SK-N-SH (cell line): Measurements from ENCODE around the gene ZBED1. TPM values are rescaled to one million over a fixed set of nuclear protein-coding genes. Genes with fewer than 3 reads are reported as not detected.

ENCODE experiments used
- CTCF ChIA-PET: fragments of 300-600, 350-600 bp; formaldehyde crosslinking; extraction: SDS; loops from one replicate; lab custom pipeline; 2021; lab: Yijun Ruan, JAX
- POLR2A ChIA-PET: fragments of 350-600 bp; sonication (Branson Sonifier 250); formaldehyde crosslinking; extraction: SDS; loops from one replicate; lab custom pipeline; 2020; ENCODE audit warnings: antibody characterized with exemption, inconsistent platforms; lab: Yijun Ruan, JAX
- DNase-seq: peaks from one replicate; pipeline ENCODE4 v3.0.0; 2012
- H2AFZ ChIP-seq: fragments of 200-600 bp; sonication (generic); 2 replicates; pipeline ENCODE4 v1.8.1; 2016; ENCODE audit warnings: antibody characterized with exemption, mild to moderate bottlenecking, low read depth
- H3F3A ChIP-seq: fragments of 200-600 bp; sonication (generic); replicated peaks from 2 replicates; pipeline ENCODE3; 2016; ENCODE audit warnings: antibody characterized with exemption, mild to moderate bottlenecking; ENCODE audit not compliant: insufficient read depth
- H3K27ac ChIP-seq, 2 experiments: fragments of 200-500 bp in 1 of 2; fragments of 200-600 bp in 1 of 2; sonication (Bioruptor generic) in 1 of 2; sonication (generic), shearing (Covaris generic) in 1 of 2; 2 replicates each; pipeline versions ENCODE4 v1.5.1 to v1.6.1; 2014 to 2016; ENCODE audit warnings: low read depth in 2 of 2, inconsistent platforms in 1 of 2, low read length in 1 of 2, mild to moderate bottlenecking in 1 of 2, mixed read lengths in 1 of 2
- H3K27me3 ChIP-seq: fragments of 200-600 bp; sonication (generic), shearing (Covaris generic); 2 replicates; pipeline ENCODE4 v1.6.1; 2016; ENCODE audit warnings: mixed run types; ENCODE audit not compliant: insufficient read depth
- H3K36me3 ChIP-seq, 2 experiments: fragments of 200-500 bp in 1 of 2; fragments of 200-600 bp in 1 of 2; sonication (Bioruptor generic) in 1 of 2; sonication (generic) in 1 of 2; replicated peaks in 1 of 2; 2 replicates each; pipeline versions ENCODE3 to v1.5.1; 2014 to 2016; ENCODE audit warnings: low read length in 1 of 2, mild to moderate bottlenecking in 1 of 2; ENCODE audit not compliant: insufficient read depth in 2 of 2, control insufficient read depth in 1 of 2
- H3K4me1 ChIP-seq, 2 experiments: fragments of 200-500 bp in 1 of 2; fragments of 200-600 bp in 1 of 2; sonication (Bioruptor generic) in 1 of 2; sonication (generic), shearing (Covaris generic) in 1 of 2; 2 replicates each; pipeline versions ENCODE4 v1.5.1 to v1.6.1; 2014 to 2016; ENCODE audit warnings: low read depth in 1 of 2, low read length in 1 of 2, mixed run types in 1 of 2; ENCODE audit not compliant: insufficient read depth in 2 of 2, control insufficient read depth in 1 of 2
- H3K4me2 ChIP-seq: fragments of 200-600 bp; sonication (generic), shearing (Covaris generic); 2 replicates; pipeline ENCODE4 v1.6.1; 2017; ENCODE audit warnings: mixed run types
- H3K4me3 ChIP-seq, 2 experiments: fragments of 200-500 bp in 1 of 2; fragments of 200-600 bp in 1 of 2; sonication (Bioruptor generic) in 1 of 2; sonication (generic), shearing (Covaris generic) in 1 of 2; 2 replicates each; pipeline versions ENCODE4 v1.5.1 to v1.8.1; 2014 to 2016; ENCODE audit warnings: low read depth in 2 of 2, inconsistent platforms in 1 of 2, low read length in 1 of 2, mild to moderate bottlenecking in 1 of 2, mixed read lengths in 1 of 2, moderate library complexity in 1 of 2
- H3K79me2 ChIP-seq: fragments of 200-600 bp; sonication (generic); 2 replicates; pipeline ENCODE4 v1.8.1; 2017; ENCODE audit warnings: mild to moderate bottlenecking; ENCODE audit not compliant: insufficient read depth
- H3K9ac ChIP-seq: fragments of 200-600 bp; sonication (generic); 2 replicates; pipeline ENCODE4 v1.6.1; 2017; ENCODE audit warnings: mixed run types
- H3K9me2 ChIP-seq: fragments of 200-600 bp; sonication (generic); 2 replicates; pipeline ENCODE4 v1.6.1; 2017; ENCODE audit warnings: mixed run types
- H3K9me3 ChIP-seq: fragments of 200-600 bp; sonication (generic); 2 replicates; pipeline ENCODE4 v1.6.1; 2017; ENCODE audit warnings: mixed run types, mild to moderate bottlenecking, moderate library complexity
- H4K20me1 ChIP-seq: fragments of 200-600 bp; sonication (generic); 2 replicates; pipeline ENCODE4 v1.6.1; 2017; ENCODE audit warnings: mild to moderate bottlenecking, mixed run types; ENCODE audit not compliant: insufficient read depth
- CHD2 ChIP-seq: fragments of 150-350 bp; IDR thresholded peaks from 2 replicates; pipeline ENCODE4 v1.6.1; 2018; ENCODE audit warnings: low read length; ENCODE audit not compliant: partially characterized antibody
- EP300 ChIP-seq, 2 experiments: IDR thresholded peaks; 2 replicates each; pipeline versions ENCODE4 v1.4.0 to v1.6.1; 2012; ENCODE audit warnings: borderline replicate concordance in 1 of 2, low read depth in 1 of 2, low read length in 1 of 2
- EZH2phosphoT487 ChIP-seq: fragments of 200-600 bp; sonication (generic); IDR thresholded peaks from 2 replicates; pipeline ENCODE4 v1.6.1; 2017; ENCODE audit warnings: low read depth, mixed run types, mild to moderate bottlenecking, antibody characterized with exemption, moderate library complexity, borderline replicate concordance
- FOSL2 ChIP-seq: IDR thresholded peaks from 2 replicates; pipeline ENCODE4 v1.4.0; 2012; ENCODE audit warnings: low read depth, mild to moderate bottlenecking, moderate library complexity, borderline replicate concordance
- FOXM1 ChIP-seq: IDR thresholded peaks from 2 replicates; pipeline ENCODE4 v1.4.0; 2012; ENCODE audit warnings: low read depth, mild to moderate bottlenecking
- GABPA ChIP-seq: IDR thresholded peaks from 2 replicates; pipeline ENCODE4 v1.4.0; 2012; ENCODE audit warnings: low read depth, mild to moderate bottlenecking
- GATA2 ChIP-seq: sonication (generic); formaldehyde crosslinking; IDR thresholded peaks from 2 replicates; pipeline ENCODE4 v1.5.0; 2020; ENCODE audit warnings: mild to moderate bottlenecking, missing genetic modification reagents
- JUND ChIP-seq: IDR thresholded peaks from 2 replicates; pipeline ENCODE4 v1.4.0; 2012
- NFIC ChIP-seq: IDR thresholded peaks from 2 replicates; pipeline ENCODE4 v1.4.0; 2012; ENCODE audit warnings: borderline replicate concordance
- PBX3 ChIP-seq: IDR thresholded peaks from 2 replicates; pipeline ENCODE4; 2012
- POLR2AphosphoS5 ChIP-seq: IDR thresholded peaks from 2 replicates; pipeline ENCODE4 v1.6.1; 2012; ENCODE audit warnings: low read depth, low read length
- RCOR1 ChIP-seq: fragments of 150-350 bp; IDR thresholded peaks from 2 replicates; pipeline ENCODE4 v1.6.1; 2017; ENCODE audit warnings: antibody characterized with exemption, low read length
- REST ChIP-seq: IDR thresholded peaks from 2 replicates; pipeline ENCODE4 v1.6.1; 2012; ENCODE audit warnings: mild to moderate bottlenecking, low read depth, low read length, moderate library complexity
- RXRA ChIP-seq: IDR thresholded peaks from 2 replicates; pipeline ENCODE4 v1.4.0; 2012; ENCODE audit warnings: low read depth, mild to moderate bottlenecking, borderline replicate concordance
- SMC3 ChIP-seq: IDR thresholded peaks from 2 replicates; pipeline ENCODE4 v1.6.1; 2012; ENCODE audit warnings: low read depth, low read length, improper control_type of control experiment
- TAF1 ChIP-seq: IDR thresholded peaks from 2 replicates; pipeline ENCODE4 v1.6.1; 2012; ENCODE audit warnings: low read depth, mild to moderate bottlenecking, low read length, moderate library complexity, borderline replicate concordance
- TCF12 ChIP-seq: IDR thresholded peaks from 2 replicates; pipeline ENCODE4 v1.4.0; 2012
- YY1 ChIP-seq: IDR thresholded peaks from 2 replicates; pipeline ENCODE4 v1.4.0; 2012; ENCODE audit warnings: low read depth, mild to moderate bottlenecking
- ZBTB33 ChIP-seq: IDR thresholded peaks from 2 replicates; pipeline ENCODE4 v1.4.0; 2012; ENCODE audit warnings: low read depth, borderline replicate concordance
- WGBS: methylation state at CpG from one replicate; pipeline ENCODE4 v1.1.6; 2017; ENCODE audit warnings: low lambda C conversion rate; 5-methylcytosine and 5-hydroxymethylcytosine counted together
- polyA plus RNA-seq, 3 experiments: library from polyadenylated mRNA; depleted of rRNA; stranded (reverse); fragments of >200 nt; gene quantifications; 2 replicates each; pipeline ENCODE4 v1.2.3, GENCODE V29; 2012

ZBED1 gene
- polyA plus RNA-seq, 1 of the 3 experiments (the other 2 are of a cell fraction), result 16.7 TPM

GRCh38 chrX:2546496-2546895 lies 45.7 kb upstream of the ZBED1 start:
- CTCF ChIA-PET, result no interaction called here
- Histone ChIP-seq H4K20me1 (no peaks in the 10 kb centered on the region), H3K36me3 (no peaks in the 10 kb centered on the region), H3K9me3 (no peaks in the 10 kb centered on the region), H3K27me3 (peaks cover 39% of the 10 kb centered on the region; the same call in 1 of the 2 replicates), H2AFZ (no peak overlapping the region), H3K79me2 (no peaks in the 10 kb centered on the region), H3K27ac (no peak overlapping the region), H3F3A (no peaks in the 10 kb centered on the region), H3K4me2 (no peak overlapping the region), H3K4me3 (no peak overlapping the region), H3K4me1 (no peaks in the 10 kb centered on the region), H3K9me2 (no peaks in the 10 kb centered on the region), H3K9ac (no peak overlapping the region)
- WGBS, result 14% methylated on average over 1 of the region's 1 CpG
- POLR2A ChIA-PET, result no interaction called here
- no peak for DNase-seq
- TF ChIP-seq RXRA, result no peak
- TF ChIP-seq TAF1, result no peak
- TF ChIP-seq REST, result no peak
- TF ChIP-seq PBX3, result no peak
- no peak for TF ChIP-seq RCOR1
- no peak for TF ChIP-seq FOSL2
- TF ChIP-seq EZH2phosphoT487, result no peak
- TF ChIP-seq TCF12, result no peak
- no peak for TF ChIP-seq CHD2
- TF ChIP-seq JUND, result no peak
- no peak for TF ChIP-seq POLR2AphosphoS5

- Histone ChIP-seq H3K9ac (no peak overlapping the region), H2AFZ (no peak overlapping the region), H4K20me1 (no peaks in the 10 kb centered on the region), H3F3A (no peaks in the 10 kb centered on the region), H3K4me2 (no peak overlapping the region), H3K4me3 (no peak overlapping the region), H3K27me3 (peaks cover 26% of the 10 kb centered on the region; the same call in 1 of the 2 replicates), H3K27ac (no peak overlapping the region), H3K36me3 (no peaks in the 10 kb centered on the region), H3K79me2 (no peaks in the 10 kb centered on the region), H3K9me3 (no peaks in the 10 kb centered on the region), H3K4me1 (no peaks in the 10 kb centered on the region), H3K9me2 (no peaks in the 10 kb centered on the region)
- ChIA-PET POLR2A (no interaction called here), CTCF (no interaction called here)
- 0% methylated on average over 1 of the region's 1 CpG for WGBS
- DNase-seq, result no peak
- TF ChIP-seq YY1 (no peak), ZBTB33 (no peak), NFIC (no peak), GABPA (no peak), PBX3 (no peak), EP300 (IDR thresholded peaks at IDR 0.05; ENCODE audit: borderline replicate concordance in 1 of 2, low read depth in 1 of 2, low read length in 1 of 2) (no peak), GATA2 (CRISPR knock-in tag) (no peak), FOXM1 (no peak), SMC3 (no peak), TCF12 (no peak)
Measured at GRCh38 chrX:2545144-2545543, 44.4 kb upstream of the ZBED1 start.
